HTERT RPE-1 (cell line): ENCODE measurements around the gene IFNA14.
"Not testable (repeated sequence)": the region's sequence is repeated elsewhere in the genome, so short reads cannot be mapped to it uniquely, and the experiment has no call there.

Source experiments
- in situ Hi-C: fragments of 300-500 bp; cut with MboI; formaldehyde crosslinking; loops from 4 replicates; pipeline ENCODE4 v1.14.3; 2020; ENCODE audit warnings: low sequenced_read_pairs

Gene IFNA14

GRCh38 chr9:21217211-21217610 lies 22.6 kb downstream of the IFNA14 start, which contains the start of gene IFNA16:
Gene IFNA16 (minus strand): TSS chr9:21217311. CDS start chr9:21217305, 6 bp downstream.
- in situ Hi-C loops = not testable (repeated sequence)

DNA sequence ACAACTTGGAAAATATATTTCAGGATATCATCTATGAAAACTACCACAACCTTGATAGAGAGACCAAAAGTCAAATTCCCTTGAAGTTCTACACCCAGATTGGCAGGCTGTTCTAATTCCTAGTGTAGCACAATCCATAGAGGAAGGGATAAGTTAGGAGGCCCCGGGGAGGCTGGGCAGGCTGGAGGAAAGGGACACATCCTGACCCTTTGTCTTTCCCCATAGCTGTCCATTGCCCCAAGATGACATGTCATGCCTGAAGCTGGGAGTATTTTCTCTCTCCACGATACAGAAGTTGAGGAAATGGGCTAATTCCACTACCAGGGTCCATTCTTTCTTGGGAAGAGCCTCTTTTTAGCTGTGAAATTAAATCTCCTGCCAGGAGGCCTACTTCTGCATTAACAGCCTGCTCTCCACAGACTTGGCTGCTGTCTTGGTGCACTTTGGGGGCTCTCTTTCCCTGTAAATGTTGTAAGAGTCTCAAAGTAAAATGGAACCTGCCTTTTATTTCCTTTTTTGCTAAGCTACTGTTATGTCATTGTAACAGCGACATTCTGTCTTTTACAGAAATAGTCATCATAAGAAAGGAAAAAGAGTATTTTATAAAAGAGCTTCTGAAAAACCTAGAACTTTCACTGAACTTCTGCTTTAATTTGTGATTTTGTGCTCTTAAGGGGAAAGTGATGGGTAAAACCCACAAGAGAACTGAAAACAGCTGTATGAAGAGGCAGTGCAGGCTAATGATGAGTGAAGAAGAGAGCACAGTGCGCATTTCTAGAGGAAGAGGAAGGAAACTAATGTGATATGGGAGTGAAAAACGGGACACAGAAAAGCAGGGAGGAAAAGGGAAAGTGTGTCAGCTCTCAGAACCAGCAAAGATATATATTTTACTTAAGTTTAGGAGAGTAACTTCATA lies 26.1 kb downstream of the IFNA14 start:
- in situ Hi-C loops = not testable (repeated sequence)

- in situ Hi-C loops = not testable (repeated sequence)
Measured at GRCh38 chr9:21212160-21212559, 27.6 kb downstream of the IFNA14 start.

GRCh38 chr9:21210782-21211181 lies 29.0 kb downstream of the IFNA14 start:
- in situ Hi-C loops = not testable (repeated sequence)

DNA sequence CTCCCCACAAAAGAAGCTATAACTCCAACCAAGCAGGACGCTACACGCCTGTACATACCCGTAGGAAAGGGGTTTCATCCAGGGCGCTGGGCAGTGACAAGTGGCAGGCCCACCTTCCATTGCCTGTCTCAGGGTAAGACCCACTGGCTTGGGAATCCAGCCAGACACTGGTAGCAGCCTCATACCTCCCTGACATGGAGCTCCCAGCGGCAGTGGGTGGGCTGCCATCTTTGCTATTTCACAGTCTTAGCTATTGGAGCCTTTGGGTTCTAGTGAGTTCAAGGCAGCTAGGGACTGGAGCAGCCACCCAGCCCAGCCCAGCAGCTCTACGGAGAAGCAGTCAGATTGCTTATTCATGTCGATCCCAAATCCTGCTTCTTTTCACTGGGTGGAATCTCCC lies 29.5 kb downstream of the IFNA14 start:
- in situ Hi-C loops = no loop called here

DNA sequence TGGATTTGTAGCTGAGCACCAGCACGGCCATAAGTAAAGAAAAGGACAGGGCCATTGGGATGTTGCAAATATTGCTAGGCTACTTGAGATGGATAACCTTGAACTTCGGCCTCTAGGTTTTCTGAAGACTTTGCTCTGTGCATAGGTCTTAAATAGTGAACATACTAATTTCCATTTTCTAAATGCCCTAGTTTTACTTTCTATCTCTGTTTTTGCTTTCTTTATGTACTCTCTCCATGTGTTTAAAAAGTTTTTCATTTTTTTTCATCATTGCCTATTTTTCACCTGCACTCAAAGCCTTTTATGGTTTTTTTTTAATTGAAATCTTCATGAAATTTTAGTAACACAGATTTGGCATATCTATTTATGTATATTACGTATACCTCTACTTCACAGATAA lies 32.8 kb downstream of the IFNA14 start, which contains the start of gene IFNA10:
IFNA10 (minus strand) TSS at position 101 of the 400 bp plus-strand sequence; CDS start at position 55, 46 bp downstream.
- in situ Hi-C loops = not testable (repeated sequence)

GRCh38 chr9:21205204-21205603 lies 34.6 kb downstream of the IFNA14 start:
- in situ Hi-C loops = no loop called here

DNA sequence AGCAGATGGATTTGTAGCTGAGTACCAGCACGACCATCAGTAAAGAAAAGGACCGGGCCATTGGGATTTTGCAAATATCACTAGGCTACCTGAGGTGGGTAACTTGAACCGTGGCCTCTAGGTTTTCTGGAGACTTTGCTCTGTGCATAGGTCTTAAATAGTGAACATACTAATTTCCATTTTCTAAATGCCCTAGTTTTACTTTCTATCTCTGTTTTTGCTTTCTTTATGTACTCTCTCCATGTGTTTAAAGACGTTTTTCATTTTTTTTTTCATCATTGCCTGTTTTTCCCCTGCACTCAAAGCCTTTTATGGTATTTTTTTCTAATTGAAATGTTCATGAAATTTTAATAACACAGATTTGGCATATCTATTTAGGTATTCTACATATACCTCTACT lies 37.7 kb downstream of the IFNA14 start, which contains the start of gene IFNA7:
IFNA7 (minus strand) TSS at position 101 of the 400 bp plus-strand sequence; CDS start at position 61, 40 bp downstream.
- in situ Hi-C loops = not testable (repeated sequence)

- in situ Hi-C loops = not testable (repeated sequence)
Measured at GRCh38 chr9:21194867-21195776, 44.7 kb downstream of the IFNA14 start.
